GM21447 (cell line): ENCODE data around the gene RINT1.

Experiments
- ATAC-seq: cut with Tn5 transposase; IDR thresholded peaks from one replicate; pipeline ENCODE4 v1.9.1; 2021; ENCODE audit not compliant: unreplicated experiment

The RINT1 gene

GRCh38 chr7:105530546-105530945 is 1.5 kb upstream of the RINT1 start:
- no peak for ATAC-seq

GRCh38 chr7:105532709-105533460 is 884 bp downstream of the RINT1 start:
- ATAC-seq = no peak

GRCh38 chr7:105538339-105538738 is 6.3 kb downstream of the RINT1 start:
- no peak for ATAC-seq

GRCh38 chr7:105559926-105560325 is 27.9 kb downstream of the RINT1 start:
- no peak for ATAC-seq

- ATAC-seq = no peak
Measured at GRCh38 chr7:105565190-105565589, 33.2 kb downstream of the RINT1 start.

- no peak for ATAC-seq
Measured at GRCh38 chr7:105567024-105567423, 35.0 kb downstream of the RINT1 start.

GRCh38 chr7:105567821-105568220 is 35.8 kb downstream of the RINT1 start:
- no peak for ATAC-seq

GRCh38 chr7:105571891-105572290 is 39.9 kb downstream of the RINT1 start:
- ATAC-seq = no peak

GRCh38 chr7:105577251-105577650 is 45.2 kb downstream of the RINT1 start:
- no peak for ATAC-seq

GRCh38 chr7:105578496-105578895 is 46.5 kb downstream of the RINT1 start:
- no peak for ATAC-seq

GRCh38 chr7:105580022-105580740 is 48.2 kb downstream of the RINT1 start:
- no peak for ATAC-seq

- peak; percentile 80 for ATAC-seq
Measured at GRCh38 chr7:105581066-105581811, 49.2 kb downstream of the RINT1 start, which contains the start of gene EFCAB10. Gene EFCAB10 (minus strand): TSS chr7:105581493. CDS start chr7:105581463, 30 bp downstream.

- no peak for ATAC-seq
Measured at GRCh38 chr7:105583061-105583460, 51.1 kb downstream of the RINT1 start.

GRCh38 chr7:105584165-105584564 is 52.2 kb downstream of the RINT1 start:
- ATAC-seq = no peak

GRCh38 chr7:105585850-105586500 is 54.0 kb downstream of the RINT1 start:
- peak; percentile 40 for ATAC-seq

- ATAC-seq = no peak
Measured at GRCh38 chr7:105587909-105588635, 56.1 kb downstream of the RINT1 start.

GRCh38 chr7:105589356-105590077 is 57.5 kb downstream of the RINT1 start:
- peak; percentile 86 for ATAC-seq

GRCh38 chr7:105590793-105591192 is 58.8 kb downstream of the RINT1 start:
- no peak for ATAC-seq

GRCh38 chr7:105591522-105591921 is 59.5 kb downstream of the RINT1 start:
- ATAC-seq = no peak

GRCh38 chr7:105594034-105594433 is 62.0 kb downstream of the RINT1 start:
- ATAC-seq = no peak
